ENCODE results near the gene PADI2.

PADI2 gene

DNA sequence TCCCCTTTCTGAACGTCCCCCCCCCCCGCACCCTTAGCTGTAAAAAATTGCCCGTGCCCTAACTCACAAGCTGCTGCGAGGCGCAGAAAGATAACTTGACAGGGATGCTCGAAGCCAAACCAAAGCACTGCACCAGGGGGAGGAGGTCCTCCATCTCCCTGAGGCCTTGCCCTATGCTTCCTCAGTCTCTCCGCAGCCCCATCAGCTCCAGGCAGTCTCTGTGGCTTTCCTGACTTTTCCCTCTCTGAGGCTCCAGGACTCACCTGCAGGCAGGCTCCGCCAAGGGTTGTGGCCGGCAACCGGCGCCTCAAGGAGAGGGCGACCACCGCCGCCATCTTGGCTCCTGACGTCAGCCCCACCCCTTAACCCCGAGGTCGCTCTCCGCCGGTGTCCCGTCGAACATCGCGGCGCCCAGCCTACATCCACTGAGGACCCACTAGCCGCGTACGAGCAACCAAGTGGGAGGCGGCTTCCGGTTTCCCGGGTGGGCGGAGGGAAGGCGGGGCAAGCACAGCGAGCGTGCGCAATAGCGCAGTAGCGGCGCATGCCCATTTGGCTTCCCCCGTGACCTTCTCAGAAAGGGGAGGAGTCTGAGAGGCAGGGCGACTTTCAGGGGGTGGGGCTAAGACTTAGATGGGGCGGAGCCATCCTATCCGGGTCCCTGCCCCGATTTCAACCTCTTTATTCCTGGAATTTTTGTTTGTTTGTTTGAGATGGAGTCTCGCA, 65.4 kb downstream of the PADI2 start, which contains the start of gene SDHB:
Gene SDHB, minus strand, starts transcription at position 348 of the 726 bp plus-strand sequence. Its CDS starts 13 bp downstream, at position 335.
- DNase-seq (ENCODE audit: low spot score): peak; percentile 92

DNA sequence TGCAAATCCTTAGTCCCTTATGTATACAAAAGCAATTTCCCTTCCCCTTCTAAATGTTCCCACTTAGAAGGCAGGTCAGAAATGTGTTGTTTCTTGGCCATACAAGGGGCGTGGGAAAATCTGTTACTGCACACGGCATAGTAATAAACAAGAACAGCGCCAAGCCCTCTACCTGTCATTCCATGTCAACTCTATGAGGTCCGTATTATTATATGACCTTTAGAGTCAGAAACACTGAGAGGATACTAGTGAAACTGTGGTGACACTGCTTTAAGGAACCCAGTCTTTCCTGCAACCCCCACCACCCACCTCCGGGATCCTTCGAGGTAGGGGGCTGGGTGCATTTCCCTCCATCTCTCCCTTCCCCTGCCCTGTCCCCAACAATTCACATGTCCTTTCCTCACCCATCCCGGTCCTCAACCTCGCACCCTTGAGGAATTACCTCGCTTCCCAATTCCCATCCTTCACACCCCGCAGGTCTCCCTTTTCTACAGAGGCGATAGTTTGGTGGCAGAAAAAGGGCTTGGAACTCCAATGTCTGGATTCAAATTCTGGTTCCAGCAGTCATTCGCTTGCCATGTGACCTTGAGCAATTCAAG, 66.1 kb downstream of the PADI2 start:
- no peak for DNase-seq (ENCODE audit: low spot score)

DNA sequence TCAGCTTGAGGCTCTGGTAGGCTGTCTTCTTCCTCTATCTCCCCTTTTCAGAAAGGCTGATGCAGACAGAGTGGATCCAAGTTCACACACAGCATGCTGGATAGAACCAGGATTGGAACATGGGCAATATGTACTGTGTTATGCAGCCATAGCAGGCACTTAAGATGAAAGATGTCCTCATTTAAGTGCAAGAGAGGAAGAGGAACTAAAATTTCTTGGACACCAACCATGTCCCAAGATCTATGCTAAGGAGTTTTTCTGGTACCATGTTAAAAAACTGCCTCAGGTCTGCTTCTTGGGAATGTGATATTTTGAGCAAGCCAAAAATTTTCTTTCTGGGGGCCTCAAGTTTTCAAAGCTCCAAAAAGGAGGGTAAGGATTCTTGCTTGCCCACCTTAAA, 66.6 kb downstream of the PADI2 start:
- no peak for DNase-seq (ENCODE audit: low spot score)

DNA sequence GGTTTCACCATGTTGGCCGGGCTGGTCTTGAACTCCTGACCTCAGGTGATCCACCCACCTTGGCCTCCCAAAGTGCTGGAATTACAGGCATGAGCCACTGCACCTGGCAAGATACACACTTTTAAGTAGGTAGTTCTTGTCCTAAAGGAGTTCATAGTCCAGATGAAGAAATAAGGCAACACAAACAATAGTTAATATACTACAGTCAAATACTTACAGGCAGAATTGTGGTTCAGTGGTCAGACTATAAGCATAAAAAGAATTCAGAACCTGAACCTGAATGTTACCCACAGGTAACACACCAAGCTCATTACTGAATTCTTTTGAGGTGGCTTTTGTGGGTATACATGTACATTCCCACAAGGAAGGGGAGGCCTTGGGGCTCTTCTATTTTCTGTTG, 67.2 kb downstream of the PADI2 start:
- DNase-seq (ENCODE audit: low spot score): no peak

DNA sequence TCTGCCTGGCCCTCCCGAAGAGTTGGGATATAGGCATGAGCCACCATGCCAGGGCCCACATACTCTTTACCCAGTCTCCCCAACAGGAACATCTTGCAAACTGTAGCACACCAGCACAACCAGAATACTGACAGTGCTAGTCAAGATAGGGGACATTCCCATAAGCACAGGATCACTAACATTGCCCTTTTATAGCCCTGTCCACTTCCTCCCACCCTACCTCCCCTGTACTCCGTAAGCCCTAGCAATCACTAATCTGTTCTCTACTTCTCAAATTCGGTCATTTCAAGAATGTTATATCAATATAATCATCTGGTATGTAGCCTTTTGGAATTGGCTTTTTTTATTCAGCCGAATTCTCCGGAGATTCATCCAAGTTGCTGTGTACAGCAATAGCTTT, 71.3 kb downstream of the PADI2 start:
- DNase-seq (ENCODE audit: low spot score): no peak

DNA sequence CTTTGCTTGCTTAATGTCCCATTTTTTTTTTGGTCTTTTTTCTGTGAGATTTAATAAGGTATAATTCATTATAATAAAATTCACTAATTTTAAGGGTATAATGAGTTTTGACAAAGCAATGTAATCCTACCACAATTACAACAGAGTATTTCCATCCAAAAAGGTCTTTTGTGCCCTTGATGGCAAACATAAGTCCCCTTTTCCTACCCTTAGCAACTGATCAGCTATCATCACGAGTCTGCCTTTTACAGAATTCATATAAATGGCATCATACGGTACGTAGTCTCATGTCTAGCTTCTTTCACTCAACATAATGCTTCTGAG, 73.0 kb downstream of the PADI2 start:
- no peak for DNase-seq (ENCODE audit: low spot score)

DNA sequence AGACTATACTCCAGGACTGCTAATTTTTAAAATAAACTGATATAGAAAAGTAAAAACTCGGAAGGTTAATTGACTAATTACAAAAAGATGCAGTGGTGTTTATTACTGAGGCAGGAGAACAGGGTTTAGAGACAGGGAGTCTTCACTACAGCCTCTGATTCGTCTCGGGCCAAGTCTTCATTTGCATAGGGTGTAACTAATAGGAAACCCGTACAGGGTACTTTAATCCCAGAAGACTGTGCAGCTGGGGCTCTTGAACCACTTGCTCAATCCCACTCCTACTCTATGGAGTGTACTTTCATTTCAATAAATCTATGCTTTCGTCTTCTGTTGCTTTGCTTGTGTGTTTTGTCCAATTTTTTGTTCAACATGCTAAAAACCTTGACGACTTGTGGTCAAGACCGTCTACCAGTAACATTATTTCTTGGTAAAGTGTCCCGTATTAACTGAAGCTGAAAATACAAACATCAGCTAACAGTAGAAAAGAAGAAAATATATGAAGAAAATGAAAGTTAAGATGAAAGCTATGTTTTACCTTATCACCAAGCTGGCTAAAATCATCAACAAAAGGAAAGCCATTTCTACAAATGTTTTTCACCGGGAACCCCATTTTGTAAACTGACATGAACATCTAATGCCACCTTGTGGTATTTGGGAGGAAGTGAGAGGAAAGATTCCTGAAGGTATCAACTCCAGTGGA, 73.5 kb downstream of the PADI2 start:
- peak; percentile 33 for DNase-seq (ENCODE audit: low spot score)

DNA sequence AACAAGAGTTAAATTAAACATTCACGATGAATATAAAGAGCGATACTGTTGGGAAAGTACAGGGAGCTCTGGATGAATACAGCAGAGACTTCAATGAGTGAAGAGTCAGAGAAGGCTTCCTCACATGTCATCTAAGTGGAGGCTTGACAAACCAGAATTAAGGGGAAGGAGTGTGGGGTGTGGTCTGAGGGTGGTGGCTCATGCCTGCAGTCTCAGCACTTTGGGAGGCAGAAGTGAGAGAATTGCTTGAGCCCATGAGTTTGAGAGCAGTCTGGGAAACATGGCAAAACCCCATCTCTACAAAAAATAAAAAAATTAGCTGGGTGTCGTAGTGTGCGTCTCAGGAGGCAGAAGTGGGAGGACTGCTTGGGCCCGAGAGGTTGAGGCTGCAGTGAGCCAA, 74.1 kb downstream of the PADI2 start:
- DNase-seq (ENCODE audit: low spot score): no peak

DNA sequence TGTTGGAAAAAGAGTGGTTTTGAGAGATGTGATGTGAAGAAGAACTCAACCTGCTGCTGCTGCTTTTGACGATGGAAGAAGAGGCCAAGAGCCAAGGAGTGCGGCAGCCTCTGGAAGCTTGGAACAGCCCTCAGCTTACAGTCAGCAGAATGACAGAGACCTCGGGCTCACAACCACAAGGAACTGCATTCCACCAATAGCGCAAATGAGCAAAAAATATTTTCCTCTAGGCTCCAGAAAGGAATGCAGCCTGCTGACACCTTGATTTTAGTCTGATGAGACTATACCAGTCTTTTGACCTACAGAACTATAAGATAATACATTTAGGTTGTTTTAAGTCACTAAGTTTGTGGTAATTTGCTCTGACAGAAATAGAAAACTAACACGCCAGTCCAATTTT, 75.6 kb downstream of the PADI2 start:
- no peak for DNase-seq (ENCODE audit: low spot score)

DNA sequence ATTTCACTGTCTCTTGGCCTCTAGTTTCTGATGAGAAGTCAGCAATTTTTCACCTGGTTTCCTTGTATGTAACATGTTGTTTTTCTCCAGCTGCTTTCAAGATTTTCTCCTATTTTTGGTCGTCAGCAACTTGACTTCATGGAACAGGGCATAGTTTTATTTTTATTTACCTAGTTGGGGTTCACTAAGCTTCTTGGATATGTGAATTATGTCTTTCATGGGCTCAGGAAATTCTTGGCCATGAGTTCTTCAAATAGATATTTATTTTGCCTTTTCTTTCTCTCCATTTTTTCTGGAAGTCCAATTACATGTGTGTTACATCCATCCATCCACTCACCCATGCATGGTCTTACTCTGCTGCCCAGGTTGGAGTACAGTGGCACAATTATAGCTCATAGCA, 79.1 kb downstream of the PADI2 start:
- no peak for DNase-seq (ENCODE audit: low spot score)

DNA sequence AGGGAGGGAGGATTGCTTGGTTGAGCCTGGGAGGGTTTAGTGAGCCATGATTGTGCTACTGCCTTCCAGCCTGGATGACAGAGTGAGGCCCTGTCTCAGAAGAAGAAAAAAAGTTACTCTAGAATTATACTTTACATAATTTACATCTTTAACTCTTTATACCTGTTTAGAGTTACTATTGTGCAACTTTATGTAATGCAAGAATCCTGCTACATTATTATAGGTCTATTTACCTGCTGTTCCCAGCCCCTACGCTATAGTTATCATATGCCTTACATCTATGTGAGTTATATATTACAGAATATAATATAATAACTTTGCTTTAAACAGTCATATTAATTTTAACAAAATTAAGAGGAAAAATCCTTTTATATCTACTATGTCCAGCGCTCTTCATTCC, 79.7 kb downstream of the PADI2 start:
- no peak for DNase-seq (ENCODE audit: low spot score)

DNA sequence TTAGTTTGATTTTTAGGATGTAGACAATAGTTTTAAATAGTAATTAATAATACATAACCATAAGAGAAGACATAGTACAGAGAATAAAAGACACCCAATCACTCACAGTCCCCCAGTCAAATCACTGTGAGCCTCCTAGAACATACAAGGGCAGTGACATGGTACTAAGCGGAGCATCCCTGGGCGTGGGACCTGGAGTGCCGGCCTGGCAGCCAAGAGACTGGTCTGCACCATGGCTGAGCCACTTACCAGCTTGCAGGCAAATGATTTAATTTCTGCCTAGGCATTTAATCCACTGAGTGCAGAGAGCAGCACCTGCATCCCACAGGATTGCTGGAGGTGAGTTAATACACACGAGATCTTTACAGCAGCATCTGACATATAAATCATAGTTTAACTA, 85.8 kb downstream of the PADI2 start:
- no peak for DNase-seq (ENCODE audit: low spot score)

DNA sequence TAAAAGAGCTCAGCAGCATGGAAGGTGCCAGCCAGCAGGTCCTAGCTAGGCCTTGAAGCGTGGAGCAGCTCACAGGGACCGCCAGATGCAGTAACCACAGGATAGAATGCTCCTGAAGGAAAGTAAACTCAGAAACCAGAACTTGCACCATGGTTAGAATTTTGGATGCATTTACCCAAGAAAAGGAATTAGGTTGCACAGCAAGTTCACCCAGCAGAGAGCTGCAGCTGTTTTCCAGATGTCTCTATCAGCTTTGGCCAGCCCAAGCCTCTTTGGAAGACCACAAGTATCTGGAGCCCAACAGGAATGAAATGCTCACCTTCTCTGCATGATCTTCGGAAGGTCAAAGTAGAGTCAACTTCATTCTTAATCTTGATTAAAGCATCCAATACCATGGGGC, 86.5 kb downstream of the PADI2 start:
- no peak for DNase-seq (ENCODE audit: low spot score)

DNA sequence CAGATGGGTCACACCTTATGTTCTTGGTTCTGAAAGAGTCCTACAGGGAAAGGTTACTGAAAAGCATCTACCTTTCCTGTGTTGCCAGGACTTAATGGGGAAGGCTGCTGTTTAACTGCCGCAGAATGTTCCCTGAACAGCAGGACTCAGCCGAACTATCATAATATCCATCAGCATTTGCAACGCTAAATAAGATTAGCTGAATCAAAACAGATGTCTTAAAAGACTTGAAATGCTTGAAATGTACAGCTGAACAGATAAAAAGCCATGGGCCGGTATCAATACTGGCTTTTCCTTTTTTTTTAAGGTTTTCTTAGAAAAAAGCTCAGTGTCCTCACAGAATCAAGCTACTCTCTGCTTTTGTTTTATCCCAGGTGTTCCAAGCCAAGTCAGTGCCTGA, 87.8 kb downstream of the PADI2 start:
- no peak for DNase-seq (ENCODE audit: low spot score)

DNA sequence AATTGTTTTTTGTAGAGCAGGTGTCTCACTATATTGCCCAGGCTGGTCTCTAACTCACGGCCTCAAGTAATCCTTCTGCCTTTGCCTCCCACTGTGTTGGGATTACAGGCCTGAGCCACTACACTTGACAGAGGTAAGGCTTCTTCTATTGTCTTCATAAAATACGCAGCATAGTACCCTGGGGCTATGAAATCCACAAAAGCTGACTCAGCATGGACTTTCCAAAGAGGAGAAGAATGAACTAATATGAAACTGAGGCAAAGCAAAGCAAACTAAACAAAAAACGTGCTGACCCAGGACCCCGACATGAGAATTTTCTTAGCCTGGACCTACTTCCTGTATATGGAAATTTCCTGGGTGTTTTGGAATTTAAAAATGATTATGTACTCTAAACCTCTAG, 89.0 kb downstream of the PADI2 start:
- DNase-seq (ENCODE audit: low spot score): no peak

DNA sequence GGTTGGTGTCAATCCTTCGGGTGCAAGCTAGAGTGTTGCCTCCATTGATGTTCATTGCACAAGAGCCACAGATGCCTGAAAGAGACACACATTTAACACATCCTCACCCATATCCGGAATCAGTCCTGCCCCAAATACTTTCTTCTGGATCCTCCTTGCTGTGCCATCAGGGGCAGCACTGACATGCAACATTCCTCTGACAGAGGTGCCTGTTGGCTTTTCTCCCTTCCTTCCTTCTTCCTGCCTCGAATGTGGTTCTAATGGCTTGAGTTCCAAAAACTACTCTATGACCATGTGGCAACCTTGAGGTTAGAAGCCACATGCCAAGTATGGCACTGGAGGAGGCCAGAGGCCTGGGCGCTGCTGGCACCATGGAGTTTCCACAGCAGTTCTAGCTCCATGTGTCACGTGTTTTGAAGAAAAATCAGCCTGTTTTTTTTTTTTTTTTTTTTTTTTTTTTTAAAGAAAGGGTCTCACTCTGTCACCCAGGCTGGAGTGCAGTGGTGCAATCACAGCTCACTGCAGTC, 90.5 kb downstream of the PADI2 start:
- no peak for DNase-seq (ENCODE audit: low spot score)

DNA sequence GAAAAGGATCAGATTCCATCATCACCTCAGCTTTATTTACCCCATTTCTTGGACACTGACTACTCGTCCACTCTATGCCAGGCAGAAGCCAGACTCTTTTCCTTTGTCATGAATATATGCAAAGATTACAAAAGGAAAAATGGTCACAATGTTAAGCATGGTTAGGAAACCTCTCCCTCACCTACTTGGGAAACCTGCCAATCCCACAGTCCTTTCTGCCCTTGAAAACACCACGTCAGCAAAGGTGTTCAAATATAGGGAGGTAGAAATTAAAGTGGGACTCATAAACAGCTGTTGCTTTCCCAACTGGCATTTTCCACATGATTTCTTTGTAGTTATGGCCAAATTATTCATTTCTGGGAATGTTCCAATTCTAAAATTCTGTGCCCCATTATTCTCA, 91.4 kb downstream of the PADI2 start:
- DNase-seq (ENCODE audit: low spot score): no peak

DNA sequence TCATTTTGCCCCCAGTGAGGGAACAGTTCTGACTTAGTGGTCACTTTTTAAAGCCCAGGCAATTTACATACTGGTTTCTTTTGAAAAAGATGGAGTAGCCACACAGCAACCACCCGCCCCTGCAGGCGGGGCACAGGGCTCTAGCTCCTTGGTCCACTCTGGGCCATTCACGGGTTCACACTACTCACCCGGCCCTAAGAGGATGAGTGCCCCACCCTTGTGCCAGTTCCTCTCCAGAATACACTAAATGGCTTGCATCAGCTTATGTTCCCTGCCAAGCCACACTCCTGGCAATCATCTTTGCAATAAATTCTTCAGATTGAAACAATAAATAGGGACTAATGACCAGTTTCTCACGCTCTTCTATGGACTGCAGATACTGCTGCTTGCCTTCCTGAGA, 91.8 kb downstream of the PADI2 start:
- DNase-seq (ENCODE audit: low spot score): no peak

DNA sequence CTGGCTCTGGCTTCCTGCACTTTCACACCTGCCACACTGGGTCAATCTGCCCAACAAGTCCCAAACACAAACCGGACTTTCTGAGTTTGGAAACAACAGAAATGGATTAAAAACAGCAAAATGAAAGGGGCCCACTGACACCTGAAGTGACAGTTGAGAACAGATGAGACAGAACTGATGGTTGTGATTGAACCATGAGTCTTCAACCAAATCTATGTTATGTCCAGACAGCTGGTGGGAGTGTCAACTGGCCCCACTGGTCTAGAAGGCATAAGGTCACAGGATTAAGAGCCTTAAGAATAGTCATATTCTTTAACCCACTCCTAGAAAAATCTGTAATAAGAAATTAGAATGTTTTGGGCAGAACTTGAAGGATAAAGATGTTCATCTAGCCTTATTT, 94.5 kb downstream of the PADI2 start:
- no peak for DNase-seq (ENCODE audit: low spot score)

DNA sequence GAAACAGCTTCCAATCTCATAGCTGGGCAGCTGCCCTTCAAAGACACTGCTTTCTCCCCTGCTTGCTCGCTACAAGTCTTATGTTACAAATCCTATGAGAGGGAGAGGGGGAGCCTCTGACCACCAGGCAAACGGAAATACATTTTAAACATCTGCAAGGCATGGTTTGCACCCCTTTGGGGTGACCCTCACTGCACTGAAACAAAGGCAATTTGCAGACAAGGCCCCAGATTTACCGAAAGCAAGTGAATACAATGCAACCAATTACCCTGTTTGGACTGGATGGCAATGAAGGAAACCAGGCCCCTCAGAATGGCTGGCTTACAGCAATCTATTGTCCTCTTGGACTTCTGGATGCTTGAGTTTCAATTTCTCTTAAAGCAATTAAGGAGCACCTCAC, 95.7 kb downstream of the PADI2 start:
- no peak for DNase-seq (ENCODE audit: low spot score)

DNA sequence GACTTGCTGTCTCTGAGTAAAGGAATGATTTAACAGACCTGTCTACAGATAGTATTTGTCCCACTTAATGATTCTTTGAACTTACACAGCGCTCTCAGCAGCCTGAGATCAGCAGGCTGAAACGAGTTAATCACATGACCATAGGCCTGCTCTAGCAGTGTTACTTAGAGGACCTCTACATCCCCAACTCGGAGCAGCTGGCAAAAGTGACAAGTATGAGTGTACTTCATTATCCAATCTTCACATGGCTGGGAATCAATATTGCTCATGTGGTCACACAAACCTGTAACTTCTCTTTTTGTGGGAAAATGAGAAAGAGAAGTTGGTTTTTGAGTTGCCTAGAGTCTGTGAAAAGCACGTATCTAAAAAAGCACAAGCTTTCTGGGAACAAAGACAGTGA, 96.1 kb downstream of the PADI2 start:
- no peak for DNase-seq (ENCODE audit: low spot score)

DNA sequence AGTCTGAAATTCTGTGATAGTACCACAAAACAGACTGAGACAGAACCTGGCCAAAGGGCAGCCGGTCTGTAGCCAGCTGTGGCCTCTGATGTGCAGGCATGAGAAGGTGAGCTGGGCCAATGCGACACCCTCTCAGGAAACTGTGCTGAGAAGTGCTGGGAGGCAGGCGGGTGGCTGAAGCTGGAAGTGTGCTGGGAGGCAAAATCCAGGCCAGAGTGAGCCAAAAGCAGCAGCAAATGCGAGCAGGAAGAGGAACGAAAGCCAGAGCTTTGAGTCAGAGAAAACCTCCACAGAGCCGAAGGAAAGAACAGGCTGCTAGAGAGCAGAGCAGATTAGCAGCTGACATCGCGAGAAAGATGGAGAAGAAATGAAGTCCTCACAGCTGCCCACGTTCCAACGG, 97.4 kb downstream of the PADI2 start:
- DNase-seq (ENCODE audit: low spot score): no peak

DNA sequence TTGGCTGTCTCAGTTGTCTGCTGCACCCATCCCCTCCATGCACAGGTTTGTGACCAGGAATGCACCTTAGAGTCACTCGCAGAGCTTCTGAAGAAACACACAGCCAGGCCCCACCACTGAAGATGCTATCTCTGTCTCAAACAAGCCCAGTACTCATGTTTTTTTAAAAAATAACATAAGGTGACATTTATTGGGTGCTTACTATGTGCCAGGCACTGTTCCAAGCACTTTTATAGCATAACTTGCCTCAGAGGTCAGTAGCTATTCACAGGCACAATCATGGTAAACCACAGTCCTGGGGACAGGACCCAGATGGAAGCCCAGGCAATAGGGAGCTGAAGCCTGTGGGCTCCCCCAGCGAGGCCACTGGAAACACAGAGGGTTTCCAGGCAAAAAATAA, 98.7 kb downstream of the PADI2 start:
- no peak for DNase-seq (ENCODE audit: low spot score)
